ENCODE results near the gene UCK1.

Gene UCK1

DNA sequence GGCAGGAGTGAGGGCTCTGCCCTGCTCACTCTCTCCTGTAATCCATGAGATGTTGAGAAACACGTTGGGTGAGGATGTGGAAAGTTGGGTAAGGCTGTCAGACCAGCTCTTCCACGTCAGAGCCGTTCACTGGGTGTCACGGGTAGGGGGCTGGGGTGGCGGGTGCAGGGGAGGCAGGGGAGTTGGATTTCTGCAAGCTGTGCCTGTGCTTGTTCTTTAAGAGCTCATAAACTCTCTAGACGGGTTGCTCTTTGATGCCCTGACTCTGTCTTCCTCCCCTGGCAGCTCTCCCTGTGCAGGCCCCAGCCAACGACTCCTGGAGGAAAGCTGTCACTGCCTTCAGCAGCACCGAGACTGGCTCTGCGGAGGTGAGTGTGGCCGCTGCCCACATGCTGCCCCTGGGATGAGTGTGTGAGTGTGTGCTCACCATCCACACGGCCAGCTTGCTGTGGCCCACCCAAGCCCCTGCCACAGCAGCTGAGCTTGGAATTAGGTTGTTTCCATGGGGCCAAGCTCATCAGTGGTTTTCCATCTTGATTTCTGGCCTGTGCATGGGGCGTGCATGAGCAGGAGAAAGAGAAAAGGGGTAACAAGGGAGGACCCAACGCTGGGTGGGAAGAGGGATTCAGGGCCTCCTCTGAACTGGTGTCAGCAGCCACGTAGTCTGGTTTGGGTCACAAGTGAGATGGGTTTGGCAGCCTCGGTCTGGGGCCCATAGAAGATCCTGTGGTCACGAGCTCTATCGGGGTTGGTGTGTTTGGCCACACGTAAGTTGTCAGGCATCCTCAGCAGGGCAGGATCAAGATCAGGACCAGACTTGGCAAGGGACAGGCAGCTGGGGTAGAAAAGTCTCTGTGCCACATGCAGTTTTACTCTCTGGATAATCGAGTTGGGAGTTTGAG, 49.4 kb downstream of the UCK1 start:
- Histone ChIP-seq H3K27ac (ENCODE audit: low read depth, low read length) (no peak overlapping the region), H3K9ac (ENCODE audit: low read length) (no peak overlapping the region), H3K18ac (ENCODE audit: low read length) (no peak overlapping the region), H2BK15ac (replicated peaks; ENCODE audit: low read depth) (no peak overlapping the region), H3K56ac (ENCODE audit: low read length) (no peak overlapping the region), H3K27me3 (ENCODE audit: insufficient read depth, low read length, poor library complexity) (no peaks in the 10 kb centered on the region), H3K36me3 (ENCODE audit: control insufficient read depth, insufficient read depth, low read length) (peaks cover 66% of the 10 kb centered on the region), H3K4me2 (ENCODE audit: low read length) (no peak overlapping the region), H3K79me1 (ENCODE audit: low read length) (peaks cover 23% of the 10 kb centered on the region), H3K4me3 (ENCODE audit: low read length) (no peak overlapping the region), H4K5ac (ENCODE audit: low read length) (no peak overlapping the region), H2AK5ac (ENCODE audit: low read length) (no peak overlapping the region), H3K4ac (ENCODE audit: low read depth, low read length) (no peak overlapping the region), H3K23ac (ENCODE audit: low read length) (no peak overlapping the region), H2BK120ac (ENCODE audit: low read depth, low read length) (no peak overlapping the region), H3K79me2 (ENCODE audit: control insufficient read depth, insufficient read depth, low read length) (peaks cover 11% of the 10 kb centered on the region), H3K4me1 (ENCODE audit: control insufficient read depth, low read depth, low read length) (no peaks in the 10 kb centered on the region), H4K8ac (ENCODE audit: low read depth, low read length) (no peak overlapping the region), H2BK5ac (ENCODE audit: low read length) (no peak overlapping the region)
- no CpG with 5 or more reads among the region's 19 CpGs for WGBS (ENCODE audit: extremely low coverage, insufficient coverage, low lambda C conversion rate)
- DNase-seq = no peak

DNA sequence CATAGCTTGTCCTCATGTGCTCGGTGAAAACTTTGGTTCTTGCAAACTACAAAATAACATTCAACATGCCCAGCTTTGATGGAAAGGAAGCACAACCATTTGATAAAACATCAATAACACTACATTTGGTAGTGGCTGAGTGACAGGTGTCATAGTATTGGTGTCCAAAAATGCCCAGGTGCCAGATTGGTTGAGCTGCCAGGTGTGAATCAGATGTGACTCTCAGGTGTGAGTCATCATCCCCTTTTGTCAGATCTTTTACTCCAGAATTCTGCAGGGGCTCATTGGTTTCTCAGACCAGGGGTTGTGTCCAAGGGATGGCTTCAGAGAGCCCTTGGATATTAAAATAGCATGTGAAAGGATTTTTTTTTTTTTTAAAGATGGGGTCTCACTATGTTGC, 50.8 kb downstream of the UCK1 start:
- H3K27ac ChIP-seq (ENCODE audit: low read depth, low read length) = no peak overlapping the region
- no peak overlapping the region for H3K4ac ChIP-seq (ENCODE audit: low read depth, low read length)
- no peaks in the 10 kb centered on the region for H3K27me3 ChIP-seq (ENCODE audit: insufficient read depth, low read length, poor library complexity)
- H3K9ac ChIP-seq (ENCODE audit: low read length) = no peak overlapping the region
- peaks cover 11% of the 10 kb centered on the region for H3K79me2 ChIP-seq (ENCODE audit: control insufficient read depth, insufficient read depth, low read length)
- no peak overlapping the region for H3K4me2 ChIP-seq (ENCODE audit: low read length)
- H3K4me3 ChIP-seq (ENCODE audit: low read length) = no peak overlapping the region
- no peak overlapping the region for H3K18ac ChIP-seq (ENCODE audit: low read length)
- no CpG with 5 or more reads among the region's 1 CpG for WGBS (ENCODE audit: extremely low coverage, insufficient coverage, low lambda C conversion rate)
- no peak overlapping the region for H3K23ac ChIP-seq (ENCODE audit: low read length)
- DNase-seq = no peak
- H2BK5ac ChIP-seq (ENCODE audit: low read length) = no peak overlapping the region
- peaks cover 60% of the 10 kb centered on the region for H3K36me3 ChIP-seq (ENCODE audit: control insufficient read depth, insufficient read depth, low read length)
- H3K4me1 ChIP-seq (ENCODE audit: control insufficient read depth, low read depth, low read length) = no peaks in the 10 kb centered on the region
- H2AK5ac ChIP-seq (ENCODE audit: low read length) = no peak overlapping the region
- no peak overlapping the region for H4K5ac ChIP-seq (ENCODE audit: low read length)
- H3K79me1 ChIP-seq (ENCODE audit: low read length) = peaks cover 21% of the 10 kb centered on the region
- no peak overlapping the region for H2BK15ac ChIP-seq (replicated peaks; ENCODE audit: low read depth)
- H2BK120ac ChIP-seq (ENCODE audit: low read depth, low read length) = no peak overlapping the region
- H4K8ac ChIP-seq (ENCODE audit: low read depth, low read length) = no peak overlapping the region
- no peak overlapping the region for H3K56ac ChIP-seq (ENCODE audit: low read length)

DNA sequence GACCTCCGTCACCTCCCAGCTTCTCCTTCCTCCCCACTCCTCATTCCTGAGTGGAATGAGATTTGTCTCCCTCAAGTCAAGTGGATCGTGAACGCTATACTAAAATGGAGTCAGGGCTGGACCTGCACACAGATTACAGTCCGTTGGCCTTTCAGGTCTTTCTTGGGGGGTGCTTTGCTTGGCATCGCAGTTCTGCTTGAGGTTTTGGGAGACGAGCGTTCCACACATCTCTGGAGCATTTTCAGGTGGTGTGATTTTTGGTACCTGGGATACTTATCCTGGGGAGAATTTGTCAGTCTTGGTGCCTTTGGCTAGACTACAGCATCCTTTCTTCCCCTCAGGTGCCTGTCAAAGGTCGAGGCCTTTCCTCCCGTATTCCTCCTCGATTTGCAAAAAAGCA, 52.2 kb downstream of the UCK1 start:
- Histone ChIP-seq H3K56ac (ENCODE audit: low read length) (peak overlapping the region; percentile 15), H3K4me1 (ENCODE audit: control insufficient read depth, low read depth, low read length) (no peaks in the 10 kb centered on the region), H3K4me2 (ENCODE audit: low read length) (no peak overlapping the region), H3K9ac (ENCODE audit: low read length) (no peak overlapping the region), H3K79me2 (ENCODE audit: control insufficient read depth, insufficient read depth, low read length) (peaks cover 11% of the 10 kb centered on the region), H2AK5ac (ENCODE audit: low read length) (no peak overlapping the region), H3K23ac (ENCODE audit: low read length) (no peak overlapping the region), H2BK15ac (replicated peaks; ENCODE audit: low read depth) (no peak overlapping the region), H4K5ac (ENCODE audit: low read length) (no peak overlapping the region), H2BK5ac (ENCODE audit: low read length) (no peak overlapping the region), H3K27ac (ENCODE audit: low read depth, low read length) (peak overlapping the region; percentile 17), H4K8ac (ENCODE audit: low read depth, low read length) (no peak overlapping the region), H3K27me3 (ENCODE audit: insufficient read depth, low read length, poor library complexity) (no peaks in the 10 kb centered on the region), H3K4ac (ENCODE audit: low read depth, low read length) (no peak overlapping the region), H2BK120ac (ENCODE audit: low read depth, low read length) (no peak overlapping the region), H3K4me3 (ENCODE audit: low read length) (no peak overlapping the region), H3K79me1 (ENCODE audit: low read length) (peaks cover 21% of the 10 kb centered on the region), H3K18ac (ENCODE audit: low read length) (no peak overlapping the region), H3K36me3 (ENCODE audit: control insufficient read depth, insufficient read depth, low read length) (peaks cover 57% of the 10 kb centered on the region)
- no CpG with 5 or more reads among the region's 10 CpGs for WGBS (ENCODE audit: extremely low coverage, insufficient coverage, low lambda C conversion rate)
- no peak for DNase-seq

DNA sequence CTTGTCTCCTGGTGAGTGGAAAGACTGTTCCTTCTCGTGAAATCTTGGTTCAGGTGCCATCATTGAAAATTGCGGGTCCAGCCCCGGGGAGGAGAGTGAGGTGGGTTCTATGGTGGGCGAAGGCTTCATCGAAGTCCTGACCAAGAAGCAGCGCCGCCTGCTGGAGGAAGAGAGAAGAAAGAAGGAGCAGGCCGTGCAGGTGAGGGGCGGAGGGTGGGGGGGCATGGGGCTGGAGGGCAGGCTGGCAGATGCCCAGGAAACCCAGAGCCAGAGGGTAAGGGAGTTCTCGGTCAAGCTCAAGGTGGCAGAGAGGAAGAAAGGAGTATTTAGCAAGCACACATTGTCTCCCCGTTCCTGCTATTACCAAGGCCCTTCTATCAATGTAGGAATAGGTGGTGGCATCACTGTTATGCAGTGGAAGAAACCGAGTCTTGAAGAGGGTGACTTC, 52.6 kb downstream of the UCK1 start:
- no peak overlapping the region for H3K4me2 ChIP-seq (ENCODE audit: low read length)
- no peak overlapping the region for H3K27ac ChIP-seq (ENCODE audit: low read depth, low read length)
- no peak overlapping the region for H2BK5ac ChIP-seq (ENCODE audit: low read length)
- H3K4me1 ChIP-seq (ENCODE audit: control insufficient read depth, low read depth, low read length) = no peaks in the 10 kb centered on the region
- no peak overlapping the region for H3K4ac ChIP-seq (ENCODE audit: low read depth, low read length)
- H4K8ac ChIP-seq (ENCODE audit: low read depth, low read length) = no peak overlapping the region
- H3K18ac ChIP-seq (ENCODE audit: low read length) = no peak overlapping the region
- H2BK15ac ChIP-seq (replicated peaks; ENCODE audit: low read depth) = no peak overlapping the region
- no peak overlapping the region for H3K4me3 ChIP-seq (ENCODE audit: low read length)
- H3K9ac ChIP-seq (ENCODE audit: low read length) = no peak overlapping the region
- no peak overlapping the region for H4K5ac ChIP-seq (ENCODE audit: low read length)
- peaks cover 22% of the 10 kb centered on the region for H3K79me1 ChIP-seq (ENCODE audit: low read length)
- no peak overlapping the region for H2AK5ac ChIP-seq (ENCODE audit: low read length)
- H3K27me3 ChIP-seq (ENCODE audit: insufficient read depth, low read length, poor library complexity) = no peaks in the 10 kb centered on the region
- no peak overlapping the region for H2BK120ac ChIP-seq (ENCODE audit: low read depth, low read length)
- H3K23ac ChIP-seq (ENCODE audit: low read length) = no peak overlapping the region
- DNase-seq = peak; percentile 74
- peaks cover 11% of the 10 kb centered on the region for H3K79me2 ChIP-seq (ENCODE audit: control insufficient read depth, insufficient read depth, low read length)
- peaks cover 57% of the 10 kb centered on the region for H3K36me3 ChIP-seq (ENCODE audit: control insufficient read depth, insufficient read depth, low read length)
- no CpG with 5 or more reads among the region's 12 CpGs for WGBS (ENCODE audit: extremely low coverage, insufficient coverage, low lambda C conversion rate)
- no peak overlapping the region for H3K56ac ChIP-seq (ENCODE audit: low read length)

DNA sequence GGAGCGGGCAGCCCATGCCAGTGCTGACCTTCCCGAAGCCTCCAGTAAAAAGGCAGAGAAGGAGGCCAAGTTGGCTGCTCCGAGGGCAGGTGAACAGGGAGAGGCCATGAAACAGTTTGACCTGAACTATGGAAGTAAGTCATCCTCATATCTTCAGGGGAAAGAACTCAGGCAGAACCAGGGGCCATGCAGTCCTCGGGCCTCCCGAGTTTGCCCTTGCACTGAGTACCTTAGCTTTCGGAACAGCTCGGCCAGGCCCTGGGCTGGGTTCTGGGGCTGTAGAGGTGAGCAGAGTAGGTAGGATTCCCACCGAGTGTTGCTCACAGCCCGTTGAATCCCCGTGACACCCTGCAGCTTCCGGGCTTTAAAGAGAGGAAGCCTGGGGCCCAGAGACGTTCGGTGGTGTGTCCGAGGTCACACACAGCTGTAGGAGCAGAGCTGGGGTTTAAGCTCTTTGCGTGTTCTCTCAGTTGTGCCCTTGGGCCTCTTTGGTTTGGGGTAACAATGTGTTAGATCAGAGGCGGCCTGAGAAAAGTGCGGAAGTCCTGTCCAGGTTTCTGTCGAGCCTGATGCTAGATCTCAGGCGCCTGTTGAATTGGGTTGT, 53.1 kb downstream of the UCK1 start:
- Histone ChIP-seq H3K23ac (ENCODE audit: low read length) (no peak overlapping the region), H2BK15ac (replicated peaks; ENCODE audit: low read depth) (no peak overlapping the region), H3K79me1 (ENCODE audit: low read length) (peaks cover 25% of the 10 kb centered on the region), H3K4ac (ENCODE audit: low read depth, low read length) (no peak overlapping the region), H3K4me1 (ENCODE audit: control insufficient read depth, low read depth, low read length) (no peaks in the 10 kb centered on the region), H3K36me3 (ENCODE audit: control insufficient read depth, insufficient read depth, low read length) (peaks cover 58% of the 10 kb centered on the region), H3K4me3 (ENCODE audit: low read length) (no peak overlapping the region), H2AK5ac (ENCODE audit: low read length) (no peak overlapping the region), H3K56ac (ENCODE audit: low read length) (no peak overlapping the region), H2BK5ac (ENCODE audit: low read length) (no peak overlapping the region), H3K18ac (ENCODE audit: low read length) (no peak overlapping the region), H3K27me3 (ENCODE audit: insufficient read depth, low read length, poor library complexity) (no peaks in the 10 kb centered on the region), H3K9ac (ENCODE audit: low read length) (no peak overlapping the region), H2BK120ac (ENCODE audit: low read depth, low read length) (no peak overlapping the region), H3K4me2 (ENCODE audit: low read length) (no peak overlapping the region), H4K5ac (ENCODE audit: low read length) (no peak overlapping the region), H4K8ac (ENCODE audit: low read depth, low read length) (no peak overlapping the region), H3K27ac (ENCODE audit: low read depth, low read length) (no peak overlapping the region), H3K79me2 (ENCODE audit: control insufficient read depth, insufficient read depth, low read length) (peaks cover 11% of the 10 kb centered on the region)
- no CpG with 5 or more reads among the region's 19 CpGs for WGBS (ENCODE audit: extremely low coverage, insufficient coverage, low lambda C conversion rate)
- no peak for DNase-seq

All from mesendoderm (in vitro differentiated cells).